Keratinocyte (primary cell): ENCODE data around the gene FAM204A. TPM values are rescaled to one million over a fixed set of nuclear protein-coding genes. Genes with fewer than 3 reads are reported as not detected.

Experiments used
- DNase-seq: peaks from one replicate; pipeline ENCODE4 v3.0.0-alpha.2; 2011; ENCODE audit warnings: low read depth, missing footprints, low spot score
- FAIRE-seq: peaks from 2 replicates; lab custom pipeline; 2011; peaks lifted over from hg19 to GRCh38; lab: Jason Lieb, UNC
- H2AFZ ChIP-seq: 2 replicates; pipeline ENCODE4 v1.6.0; 2012; ENCODE audit warnings: low read length, control low read depth, inconsistent platforms; ENCODE audit not compliant: control insufficient read depth
- H3K27ac ChIP-seq: 2 replicates; pipeline ENCODE4 v1.5.1; 2011; ENCODE audit warnings: low read length; ENCODE audit not compliant: control insufficient read depth, insufficient read depth
- H3K27me3 ChIP-seq: 3 replicates; pipeline ENCODE4 v1.6.0; 2011; ENCODE audit warnings: low read length; ENCODE audit not compliant: control insufficient read depth, insufficient read depth; ENCODE audit errors: extremely low read depth
- H3K36me3 ChIP-seq, 2 experiments: 2 replicates in 1 of 2; 3 replicates in 1 of 2; pipeline ENCODE4 v1.5.1; 2011; ENCODE audit warnings: low read length in 2 of 2, mild to moderate bottlenecking in 1 of 2; ENCODE audit not compliant: control insufficient read depth in 2 of 2, insufficient read depth in 2 of 2; ENCODE audit errors: extremely low read depth in 1 of 2
- H3K4me1 ChIP-seq: 3 replicates; pipeline ENCODE4 v1.5.1; 2011; ENCODE audit warnings: low read length; ENCODE audit not compliant: control insufficient read depth, insufficient read depth; ENCODE audit errors: extremely low read depth
- H3K4me2 ChIP-seq: 3 replicates; pipeline ENCODE4 v1.6.0; 2011; ENCODE audit warnings: low read depth, low read length; ENCODE audit not compliant: control insufficient read depth, insufficient read depth; ENCODE audit errors: extremely low read depth
- H3K4me3 ChIP-seq, 3 experiments: fragments of 200-600 bp in 1 of 3; sonication (generic) in 1 of 3; 2 replicates in 2 of 3; 3 replicates in 1 of 3; pipeline ENCODE4 v1.5.1; 2011 to 2016; ENCODE audit warnings: low read length in 3 of 3, mild to moderate bottlenecking in 3 of 3, control low read depth in 2 of 3, inconsistent platforms in 1 of 3, low read depth in 1 of 3, mixed read lengths in 1 of 3, mixed run types in 1 of 3, moderate library complexity in 1 of 3; ENCODE audit not compliant: control insufficient read depth in 2 of 3, insufficient read depth in 2 of 3; ENCODE audit errors: extremely low read depth in 1 of 3
- H3K79me2 ChIP-seq: 2 replicates; pipeline ENCODE4 v1.6.0; 2012; ENCODE audit warnings: low read length; ENCODE audit not compliant: control insufficient read depth, insufficient read depth
- H3K9ac ChIP-seq: 3 replicates; pipeline ENCODE4 v1.6.0; 2011; ENCODE audit warnings: low read length; ENCODE audit not compliant: control insufficient read depth, insufficient read depth; ENCODE audit errors: extremely low read depth
- H3K9me1 ChIP-seq: 3 replicates; pipeline ENCODE4 v1.6.0; 2011; ENCODE audit warnings: low read length; ENCODE audit not compliant: control insufficient read depth, insufficient read depth; ENCODE audit errors: extremely low read depth
- H3K9me3 ChIP-seq: 2 replicates; pipeline ENCODE4 v1.5.1; 2012; ENCODE audit warnings: low read depth, low read length; ENCODE audit not compliant: control insufficient read depth
- H4K20me1 ChIP-seq: 3 replicates; pipeline ENCODE4 v1.6.0; 2011; ENCODE audit warnings: low read length; ENCODE audit not compliant: control insufficient read depth, insufficient read depth; ENCODE audit errors: extremely low read depth
- CTCF ChIP-seq, 3 experiments: IDR thresholded peaks in 1 of 3; conservative IDR thresholded peaks in 1 of 3; optimal IDR thresholded peaks in 1 of 3; 2 replicates in 2 of 3; 3 replicates in 1 of 3; pipeline versions ENCODE3 to v1.5.1; 2011; ENCODE audit warnings: low read length in 3 of 3, mild to moderate bottlenecking in 3 of 3, moderate library complexity in 2 of 3, control low read depth in 1 of 3, inconsistent platforms in 1 of 3; ENCODE audit not compliant: insufficient read depth in 2 of 3; ENCODE audit errors: extremely low read depth in 1 of 3
- EZH2 ChIP-seq: IDR thresholded peaks from one replicate; pipeline ENCODE4 v1.6.1; 2012; ENCODE audit warnings: inconsistent platforms, mild to moderate bottlenecking, low read length, moderate library complexity
- dilution Hi-C: fragments of 300-500 bp; cut with MboI; formaldehyde crosslinking; loops from one replicate; pipeline ENCODE4 v1.7.0; 2020; ENCODE audit warnings: low sequenced_read_pairs; ENCODE audit not compliant: extremely low pct_ligation_motif_present
- polyA plus RNA-seq, 5 experiments: library from polyadenylated mRNA; depleted of rRNA in 3 of 5; stranded (reverse) in 3 of 5; stranded (forward) in 1 of 5; unstranded in 1 of 5; fragments of >200 nt; gene quantifications; 1 replicate in 1 of 5; 2 replicates in 3 of 5; 3 replicates in 1 of 5; pipeline versions ENCODE4 v1.2.1 to v1.2.3, GENCODE V29; 2011 to 2012; ENCODE audit warnings: missing spikeins in 2 of 5, low read depth in 1 of 5, low replicate concordance in 1 of 5

Gene FAM204A
- polyA plus RNA-seq, 1 donor (not counting 4 experiments of a cell fraction or from before 2014, with no cell fraction given), result 38.6 TPM

GRCh38 chr10:118315629-118316028, 26.5 kb downstream of the FAM204A start:
- Histone ChIP-seq H3K79me2 (peaks cover 2% of the 10 kb centered on the region), H3K27ac (no peak overlapping the region), H3K9me1 (no peaks in the 10 kb centered on the region), H3K4me1 (no peaks in the 10 kb centered on the region), H3K9me3 (no peaks in the 10 kb centered on the region), H3K4me3 (no peak overlapping the region), H3K27me3 (no peaks in the 10 kb centered on the region), H2AFZ (no peak overlapping the region), H4K20me1 (no peaks in the 10 kb centered on the region), H3K4me2 (no peak overlapping the region), H3K36me3 (peaks cover 2 to 10% of the 10 kb centered on the region in 2 experiments), H3K9ac (no peak overlapping the region)
- dilution Hi-C loops, result no loop called here
- no peak for DNase-seq
- FAIRE-seq, result no peak
- TF ChIP-seq EZH2 (no peak), CTCF (optimal IDR thresholded peaks at IDR 0.05 in 1 of 3, IDR thresholded peaks at IDR 0.05 in 1 of 3, conservative IDR thresholded peaks at IDR 0.05 in 1 of 3; ENCODE audit: extremely low read depth in 1 of 3, insufficient read depth in 2 of 3, low read length in 3 of 3) (no peak)

GRCh38 chr10:118314882-118315281, 27.2 kb downstream of the FAM204A start:
- FAIRE-seq (no peak), DNase-seq (no peak)
- dilution Hi-C loops, result no loop called here
- no peaks in the 10 kb centered on the region for H4K20me1 ChIP-seq
- H3K9ac ChIP-seq, result no peak overlapping the region
- no peaks in the 10 kb centered on the region for H3K27me3 ChIP-seq
- no peak overlapping the region for H3K27ac ChIP-seq
- H3K4me1 ChIP-seq, result no peaks in the 10 kb centered on the region
- no peak for TF ChIP-seq EZH2
- no peak for TF ChIP-seq CTCF (optimal IDR thresholded peaks at IDR 0.05 in 1 of 3, IDR thresholded peaks at IDR 0.05 in 1 of 3, conservative IDR thresholded peaks at IDR 0.05 in 1 of 3; ENCODE audit: extremely low read depth in 1 of 3, insufficient read depth in 2 of 3, low read length in 3 of 3)
- H3K36me3 ChIP-seq, result peaks cover 0 to 10% of the 10 kb centered on the region in 2 experiments
- no peaks in the 10 kb centered on the region for H3K9me3 ChIP-seq
- H3K4me2 ChIP-seq, result no peak overlapping the region
- H3K4me3 ChIP-seq, result no peak overlapping the region
- H3K9me1 ChIP-seq, result no peaks in the 10 kb centered on the region
- no peak overlapping the region for H2AFZ ChIP-seq
- H3K79me2 ChIP-seq, result peaks cover 2% of the 10 kb centered on the region
